Activated CD8-positive, alpha-beta memory T cell treated with anti-CD3 and anti-CD28 coated beads for 1 hour (primary cell): ENCODE results near the gene STAG3.
"Not testable (repeated sequence)": the region's sequence is repeated elsewhere in the genome, so short reads cannot be mapped to it uniquely, and the experiment has no call there.

Experiments
- DNase-seq, 2 donors: peaks; one replicate each; pipeline ENCODE4 v3.0.0-alpha.2; 2020; ENCODE audit warnings: low read depth in 1 of 2; ENCODE audit errors: extremely low read depth in 1 of 2

STAG3 gene, protein sequence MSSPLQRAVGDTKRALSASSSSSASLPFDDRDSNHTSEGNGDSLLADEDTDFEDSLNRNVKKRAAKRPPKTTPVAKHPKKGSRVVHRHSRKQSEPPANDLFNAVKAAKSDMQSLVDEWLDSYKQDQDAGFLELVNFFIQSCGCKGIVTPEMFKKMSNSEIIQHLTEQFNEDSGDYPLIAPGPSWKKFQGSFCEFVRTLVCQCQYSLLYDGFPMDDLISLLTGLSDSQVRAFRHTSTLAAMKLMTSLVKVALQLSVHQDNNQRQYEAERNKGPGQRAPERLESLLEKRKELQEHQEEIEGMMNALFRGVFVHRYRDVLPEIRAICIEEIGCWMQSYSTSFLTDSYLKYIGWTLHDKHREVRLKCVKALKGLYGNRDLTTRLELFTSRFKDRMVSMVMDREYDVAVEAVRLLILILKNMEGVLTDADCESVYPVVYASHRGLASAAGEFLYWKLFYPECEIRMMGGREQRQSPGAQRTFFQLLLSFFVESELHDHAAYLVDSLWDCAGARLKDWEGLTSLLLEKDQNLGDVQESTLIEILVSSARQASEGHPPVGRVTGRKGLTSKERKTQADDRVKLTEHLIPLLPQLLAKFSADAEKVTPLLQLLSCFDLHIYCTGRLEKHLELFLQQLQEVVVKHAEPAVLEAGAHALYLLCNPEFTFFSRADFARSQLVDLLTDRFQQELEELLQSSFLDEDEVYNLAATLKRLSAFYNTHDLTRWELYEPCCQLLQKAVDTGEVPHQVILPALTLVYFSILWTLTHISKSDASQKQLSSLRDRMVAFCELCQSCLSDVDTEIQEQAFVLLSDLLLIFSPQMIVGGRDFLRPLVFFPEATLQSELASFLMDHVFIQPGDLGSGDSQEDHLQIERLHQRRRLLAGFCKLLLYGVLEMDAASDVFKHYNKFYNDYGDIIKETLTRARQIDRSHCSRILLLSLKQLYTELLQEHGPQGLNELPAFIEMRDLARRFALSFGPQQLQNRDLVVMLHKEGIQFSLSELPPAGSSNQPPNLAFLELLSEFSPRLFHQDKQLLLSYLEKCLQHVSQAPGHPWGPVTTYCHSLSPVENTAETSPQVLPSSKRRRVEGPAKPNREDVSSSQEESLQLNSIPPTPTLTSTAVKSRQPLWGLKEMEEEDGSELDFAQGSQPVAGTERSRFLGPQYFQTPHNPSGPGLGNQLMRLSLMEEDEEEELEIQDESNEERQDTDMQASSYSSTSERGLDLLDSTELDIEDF

DNA sequence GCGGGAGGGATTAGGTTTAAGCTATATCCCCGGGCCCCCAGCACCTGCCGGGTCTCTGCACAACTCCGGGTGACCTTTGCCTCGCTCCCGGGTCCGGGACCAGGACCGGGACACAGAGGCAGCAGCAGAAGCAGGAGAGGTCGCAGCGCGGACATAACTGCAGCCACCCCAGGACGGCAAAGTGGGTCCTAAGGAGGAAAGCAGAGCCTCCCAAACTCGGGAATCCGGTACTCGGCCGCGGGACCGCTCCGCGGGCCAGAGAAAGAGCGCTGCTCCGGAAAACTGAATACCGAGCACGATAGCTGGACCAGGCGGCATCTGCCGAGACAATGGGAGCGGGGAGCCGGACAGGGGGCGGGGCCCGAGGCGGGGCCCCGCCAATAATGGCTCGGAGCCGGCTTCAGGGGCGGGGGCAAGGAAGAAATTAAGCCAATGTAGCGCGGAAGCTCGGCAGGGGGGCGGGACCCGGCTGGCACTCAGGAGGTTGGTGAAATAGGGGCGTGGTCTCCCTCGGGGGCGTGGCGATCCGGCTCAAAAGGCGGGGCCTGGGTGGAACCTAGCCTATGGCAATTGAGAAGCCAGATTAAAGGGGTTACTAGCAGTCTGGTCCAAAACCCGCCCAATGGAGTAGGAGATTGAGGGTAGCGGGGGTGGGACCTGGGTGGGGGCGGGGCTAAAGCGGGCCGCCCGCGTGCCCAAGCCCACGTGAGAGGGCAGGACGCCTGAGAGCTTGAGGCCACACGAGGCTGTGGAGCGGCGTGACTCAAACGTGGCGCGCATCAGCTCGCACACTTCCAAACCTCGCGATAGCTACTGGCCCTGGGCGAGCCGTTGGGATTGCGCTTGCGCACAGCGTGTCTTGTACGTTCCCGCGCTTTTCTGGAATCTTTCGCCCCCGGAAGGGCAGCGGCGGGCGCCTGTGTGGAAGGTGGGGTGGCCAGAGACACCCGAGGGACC lies at the start of gene STAG3, which contains the start of gene GPC2:
Gene STAG3, plus strand, starts transcription at position 874 of the 957 bp plus-strand sequence. CDS start 2,639 bp downstream, outside the sequence.
Gene GPC2, minus strand, starts transcription at position 337 of the 957 bp plus-strand sequence. Its CDS starts 182 bp downstream, at position 155.
- peak; percentile 89 to 94 for DNase-seq

- DNase-seq = no peak
These were observed 49.1 kb upstream of the STAG3 start for GRCh38 chr7:100128637-100128963.

DNA sequence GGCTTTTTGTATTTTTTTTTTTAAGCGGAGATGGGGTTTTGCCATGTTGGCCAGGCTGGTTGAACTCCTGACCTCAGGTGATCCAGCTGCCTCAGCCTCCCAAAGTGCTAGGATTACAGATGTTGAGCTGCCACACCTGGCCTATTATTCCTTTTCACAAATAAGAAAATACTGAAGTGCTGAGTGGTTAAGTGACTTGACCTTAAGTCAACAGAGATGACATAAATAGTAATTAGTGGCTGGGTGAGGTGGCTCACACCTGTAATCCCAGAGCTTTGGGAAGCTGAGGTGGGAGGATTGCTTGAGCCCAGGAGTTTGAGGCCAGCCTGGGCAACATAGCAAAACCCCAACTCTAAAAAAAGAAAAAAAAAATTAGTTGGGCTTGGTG lies 47.5 kb upstream of the STAG3 start:
- DNase-seq = not testable (repeated sequence)

DNA sequence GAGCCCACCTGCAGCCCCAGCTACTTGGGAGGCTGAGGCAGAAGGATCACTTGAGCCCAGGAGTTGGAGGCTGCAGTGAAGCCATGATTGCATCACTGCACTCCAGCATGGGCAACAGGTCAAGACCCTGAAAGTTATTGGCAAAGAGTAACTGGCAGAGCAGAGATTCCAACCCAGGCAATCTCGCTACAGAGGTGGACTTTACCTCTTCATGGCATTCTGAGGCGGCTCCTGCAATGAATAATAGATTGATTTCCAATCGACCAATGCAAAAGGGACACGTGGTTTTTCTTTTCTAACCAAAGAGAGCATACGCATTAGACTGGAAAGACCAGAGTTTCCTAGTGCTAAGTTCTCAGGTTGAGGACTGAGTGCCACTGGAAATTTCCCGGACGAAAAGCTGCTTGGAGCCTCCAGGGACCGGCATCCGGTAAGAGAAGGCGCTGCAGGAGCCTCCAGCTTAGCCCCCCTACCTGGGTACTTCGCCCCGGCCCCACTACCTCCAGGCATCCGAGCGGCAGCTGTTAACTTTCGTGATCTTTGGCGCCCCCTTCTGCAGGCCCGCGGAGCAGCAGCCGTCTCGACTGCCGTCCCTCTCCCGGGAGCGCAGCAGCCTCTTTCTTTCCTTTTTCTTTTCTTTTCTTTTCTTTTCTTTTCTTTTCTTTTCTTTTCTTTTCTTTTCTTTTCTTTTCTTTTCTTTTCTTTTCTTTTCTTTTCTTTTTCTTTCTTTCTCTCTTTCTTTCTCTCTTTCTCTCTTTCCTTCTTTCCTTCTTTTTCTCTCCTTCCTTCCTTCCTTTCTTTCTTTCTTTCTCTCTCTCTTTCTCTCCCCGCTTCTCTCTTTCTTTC lies 46.9 kb upstream of the STAG3 start:
- DNase-seq = peak; percentile 63 to 74

GRCh38 chr7:100132126-100132525 lies 45.6 kb upstream of the STAG3 start:
- DNase-seq = no peak

DNA sequence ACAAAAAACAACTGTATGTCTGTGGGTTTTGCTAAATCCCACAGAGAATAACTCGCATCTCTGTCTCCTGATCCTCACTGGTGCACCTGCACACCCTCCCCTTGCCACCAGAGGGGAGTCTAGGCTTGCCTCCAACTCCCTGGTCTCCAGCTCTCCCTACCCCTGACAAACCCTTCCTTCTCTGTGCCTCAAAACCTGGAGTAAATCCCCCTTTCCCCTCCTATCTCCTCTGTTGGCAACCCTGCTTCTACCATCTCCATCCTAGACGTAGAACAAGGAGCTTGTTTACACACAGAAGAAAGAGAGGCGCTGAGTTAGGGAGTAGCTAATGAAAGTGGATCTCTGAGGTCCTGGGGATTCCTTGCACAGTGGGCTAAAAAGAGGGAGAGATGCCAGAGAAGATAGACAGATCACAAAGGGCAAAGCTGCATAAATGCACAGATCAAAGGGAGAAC lies 45.0 kb upstream of the STAG3 start:
- peak in 1 of 2 donors; percentile 31 for DNase-seq

DNA sequence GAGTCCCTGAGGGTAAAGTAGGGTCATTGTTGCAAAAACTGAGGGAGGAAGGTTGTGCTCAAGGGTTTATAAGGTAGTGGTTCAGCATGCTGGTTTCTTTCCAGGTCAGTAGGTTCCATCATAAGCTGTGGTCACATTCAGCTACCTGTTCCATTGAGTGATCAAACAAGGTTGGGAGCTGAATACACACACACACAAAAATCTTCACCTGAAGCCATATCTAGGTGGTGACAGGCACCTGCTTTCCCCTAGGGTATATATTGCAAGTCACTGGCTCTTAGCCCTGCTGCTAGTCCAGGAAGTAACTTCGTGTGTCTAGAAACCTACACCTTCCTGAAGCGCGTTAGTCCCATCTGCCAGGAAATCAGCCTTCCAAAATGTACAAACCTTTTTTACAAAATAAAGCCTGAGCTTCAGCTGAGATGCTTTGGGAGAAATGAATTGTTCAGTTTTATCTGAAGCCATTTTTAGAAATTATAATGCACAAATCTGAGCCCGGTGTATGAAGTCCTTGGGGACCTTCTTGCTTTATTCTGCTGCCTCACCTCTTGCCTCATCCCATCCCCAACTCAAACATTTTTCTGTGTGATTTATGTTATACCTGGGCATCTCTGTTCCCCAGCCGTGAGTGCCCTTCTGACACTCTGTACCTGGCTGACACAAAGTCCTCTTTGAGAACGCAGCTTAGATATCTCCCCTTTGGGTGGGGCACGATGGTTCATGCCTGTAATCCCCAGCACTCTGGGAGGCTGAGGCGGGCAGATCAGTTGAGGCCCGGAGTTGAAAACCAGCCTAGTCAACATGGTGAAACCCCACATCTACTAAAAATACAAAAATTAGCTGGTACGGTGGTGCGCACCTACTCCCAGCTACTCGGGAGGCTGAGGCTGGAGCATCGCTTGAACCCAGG lies 39.6 kb upstream of the STAG3 start:
- DNase-seq = no peak

DNA sequence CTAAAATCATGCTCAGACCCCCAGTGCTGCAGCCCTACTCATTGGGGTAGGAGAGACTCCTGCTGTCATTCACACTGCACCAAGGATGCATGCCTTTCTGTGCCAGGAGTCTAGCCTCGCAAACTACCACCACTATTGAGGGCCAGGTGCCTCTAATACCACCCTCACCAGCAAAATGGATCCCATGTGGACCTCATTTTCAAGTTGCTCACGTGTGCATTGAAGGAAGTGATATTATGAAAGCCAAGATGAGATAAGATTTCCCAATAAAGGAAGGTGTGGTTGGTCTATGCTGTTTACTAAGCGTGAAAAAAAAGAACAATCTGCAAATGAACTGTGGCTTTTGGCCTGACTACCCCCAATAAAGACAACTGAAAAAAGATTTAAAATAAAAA lies 36.2 kb upstream of the STAG3 start:
- DNase-seq = no peak

DNA sequence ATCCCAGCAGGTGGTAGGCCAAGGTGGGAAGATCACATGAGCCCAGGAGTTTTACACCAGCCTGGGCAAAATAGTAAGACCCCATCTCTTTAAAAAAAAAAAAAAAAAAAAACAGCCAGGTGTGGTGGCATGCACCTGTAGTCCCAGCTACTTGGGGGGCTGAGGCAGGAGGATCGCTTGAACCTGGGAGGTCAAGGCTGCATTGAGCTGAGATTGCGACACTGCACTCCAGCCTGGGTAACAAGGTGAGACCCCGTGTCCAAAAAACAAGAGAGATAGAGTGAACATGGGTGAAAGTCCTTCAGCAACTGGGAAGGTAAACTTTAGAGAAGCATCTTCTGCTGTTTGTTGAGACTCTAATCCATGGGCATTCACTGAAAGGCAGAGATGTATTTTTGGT lies 35.3 kb upstream of the STAG3 start:
- no peak for DNase-seq

DNA sequence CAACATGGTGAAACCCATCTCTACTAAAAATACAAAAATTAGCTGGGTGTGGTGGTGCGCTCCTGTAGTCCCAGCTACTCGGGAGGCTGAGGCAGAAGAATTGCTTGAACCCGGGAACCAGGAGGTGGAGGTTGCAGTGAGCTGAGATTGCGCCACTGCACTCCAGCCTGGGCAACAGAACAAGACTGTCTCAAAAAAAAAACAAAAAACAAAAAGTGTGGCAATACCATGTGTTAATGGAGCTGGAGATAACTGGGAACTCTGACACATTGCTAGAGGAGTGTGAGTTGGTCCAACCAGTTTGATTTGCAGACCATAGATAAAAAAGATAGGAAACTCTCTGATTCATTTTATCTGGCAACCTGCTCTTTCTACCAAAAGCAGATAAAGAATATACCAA lies 31.4 kb upstream of the STAG3 start:
- DNase-seq = not testable (repeated sequence)

GRCh38 chr7:100147278-100147677 lies 30.4 kb upstream of the STAG3 start:
- no peak for DNase-seq

DNA sequence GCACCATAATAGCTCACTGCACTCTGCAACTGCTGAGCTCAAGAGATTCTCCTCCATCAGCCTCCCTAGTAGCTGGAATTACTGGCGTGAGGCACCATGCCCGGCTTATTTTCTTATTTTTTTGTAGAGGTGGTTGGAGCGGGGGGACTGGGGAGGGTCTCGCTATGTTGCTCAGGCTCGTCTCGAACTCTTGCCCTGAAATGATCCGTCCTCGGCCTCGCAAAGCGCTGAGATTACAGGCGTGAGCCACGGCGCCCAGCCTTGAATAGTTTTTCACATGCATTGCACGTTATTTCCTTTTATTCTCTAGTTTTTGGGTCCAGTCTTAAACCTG lies 29.5 kb upstream of the STAG3 start:
- DNase-seq = no peak

DNA sequence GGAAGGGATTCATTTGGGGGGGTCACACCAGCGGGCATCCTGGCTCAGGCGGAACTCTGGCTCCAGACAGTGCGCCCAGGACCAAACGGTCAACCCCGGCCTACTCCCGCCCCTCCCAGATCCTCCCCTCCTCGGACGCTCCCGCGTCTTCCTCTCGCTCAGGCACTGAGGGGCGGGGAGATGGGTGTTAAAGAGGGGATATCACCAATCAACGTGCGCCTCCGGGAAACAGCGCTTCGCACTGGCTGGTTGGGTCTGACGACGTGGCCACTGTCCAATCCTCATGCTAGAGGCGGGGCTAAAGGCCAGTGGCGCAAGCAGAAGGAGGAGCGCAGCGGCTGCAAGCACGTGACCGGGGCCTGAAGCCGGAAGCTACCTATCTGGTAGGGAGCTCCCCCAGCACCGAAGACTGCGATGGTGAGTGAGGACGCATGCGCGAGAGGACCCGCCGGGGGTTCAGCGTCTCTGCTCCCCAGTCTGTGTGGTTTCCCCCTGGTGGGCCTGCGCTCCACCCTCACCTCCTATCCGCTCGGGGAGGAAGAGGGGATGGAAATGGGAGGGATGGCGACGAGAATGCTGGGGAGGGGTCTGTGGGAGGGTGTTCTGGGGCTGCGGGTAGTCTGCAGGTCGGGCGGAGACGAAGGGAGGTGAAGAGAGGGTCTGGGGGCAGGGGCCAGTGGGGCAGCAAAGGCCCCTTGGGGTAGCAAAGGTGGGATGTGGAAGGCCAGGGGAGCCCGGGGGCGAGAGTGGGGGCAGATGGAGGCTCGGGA lies 29.0 kb upstream of the STAG3 start, which contains the start of gene LAMTOR4:
Gene LAMTOR4, plus strand, starts transcription at position 360 of the 770 bp plus-strand sequence. Its CDS starts 55 bp downstream, at position 415.
- peak; percentile 93 to 98 for DNase-seq

DNA sequence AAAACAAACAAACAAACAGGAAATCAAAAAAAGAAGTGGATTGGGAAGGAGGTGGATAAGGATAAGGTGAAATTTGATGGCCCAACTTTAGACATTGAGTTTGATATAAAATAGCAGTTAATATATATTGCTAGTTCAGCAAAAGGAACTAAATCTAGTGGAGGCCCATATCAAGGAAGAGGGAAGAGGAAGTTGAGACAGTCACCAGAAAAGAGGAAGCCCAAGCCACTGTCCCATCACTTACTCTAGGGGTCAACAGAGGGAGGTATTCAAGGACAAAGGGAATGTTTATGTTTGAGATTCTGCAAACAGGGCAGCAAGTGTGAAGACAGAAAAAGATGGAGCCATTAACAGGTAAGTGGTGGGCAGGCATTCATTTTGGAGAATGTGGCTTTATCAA lies 25.3 kb upstream of the STAG3 start:
- no peak for DNase-seq

GRCh38 chr7:100152937-100153666 lies 24.6 kb upstream of the STAG3 start:
- no peak for DNase-seq

GRCh38 chr7:100153708-100154535 lies 23.8 kb upstream of the STAG3 start:
- DNase-seq = no peak
